ENCODE data around the gene ELMO1. TPM values are rescaled to one million over a fixed set of nuclear protein-coding genes. Genes with fewer than 3 reads are reported as not detected.
A peak's percentile ranks its signal among the peaks of the same experiment; 100 is the strongest.

The ELMO1 gene
- total RNA-seq, 1 donor from 2014 or later: 132 TPM

- POLR2A ChIA-PET: interaction anchor here (0.7 kb wide), 1 partner anchor 39 kb away, joined by 4 read pairs; no protein-coding TSS in a partner anchor
- H3K27ac Mint-ChIP-seq: no peak overlapping the region
- H3K27me3 Mint-ChIP-seq: no peaks in the 10 kb centered on the region
- H3K4me3 Mint-ChIP-seq: no peak overlapping the region
- CTCF ChIA-PET: interaction anchor here (1.1 kb wide), 1 partner anchor 13 kb away, joined by 3 read pairs; no protein-coding TSS in a partner anchor
- peaks cover 8% of the 10 kb centered on the region for H3K4me1 Mint-ChIP-seq
- intact Hi-C loops (cut with micrococcal nuclease): no loop called here
- H3K9me3 Mint-ChIP-seq: no peaks in the 10 kb centered on the region
- TF ChIP-seq CTCF (IDR thresholded peaks at IDR 0.05): no peak
- peaks cover 23% of the 10 kb centered on the region for H3K36me3 Mint-ChIP-seq (ENCODE audit: low read depth)
- ATAC-seq (ENCODE audit: low read depth) (no peak), DNase-seq (no peak)
These were observed 151.1 kb downstream of the ELMO1 start for GRCh38 chr7:37297546-37297945.

- DNase-seq: no peak
- Mint-ChIP-seq H3K9me3 (no peaks in the 10 kb centered on the region), H3K27me3 (no peaks in the 10 kb centered on the region), H3K4me3 (no peak overlapping the region), H3K4me1 (peaks cover 16% of the 10 kb centered on the region), H3K27ac (no peak overlapping the region), H3K36me3 (ENCODE audit: low read depth) (peaks cover 12% of the 10 kb centered on the region)
- ATAC-seq (ENCODE audit: low read depth): no peak
- POLR2A ChIA-PET: no interaction called here
- TF ChIP-seq CTCF (IDR thresholded peaks at IDR 0.05): no peak
- intact Hi-C loops (cut with micrococcal nuclease): no loop called here
- CTCF ChIA-PET: interaction anchor here (1.6 kb wide), 1 partner anchor 11 kb away, joined by 10 read pairs; no protein-coding TSS in a partner anchor
These were observed 153.3 kb downstream of the ELMO1 start for GRCh38 chr7:37295401-37295800.

GRCh38 chr7:37290731-37291130 is 157.9 kb downstream of the ELMO1 start:
- POLR2A ChIA-PET: interaction anchor here (0.6 kb wide), 1 partner anchor 19 kb away, joined by 3 read pairs; no protein-coding TSS in a partner anchor
- Mint-ChIP-seq H3K4me1 (peaks cover 40% of the 10 kb centered on the region), H3K4me3 (no peak overlapping the region), H3K9me3 (no peaks in the 10 kb centered on the region), H3K36me3 (ENCODE audit: low read depth) (peaks cover 4% of the 10 kb centered on the region), H3K27me3 (no peaks in the 10 kb centered on the region), H3K27ac (no peak overlapping the region)
- DNase-seq (no peak), ATAC-seq (ENCODE audit: low read depth) (no peak)
- intact Hi-C loops (cut with micrococcal nuclease): no loop called here
- TF ChIP-seq CTCF (IDR thresholded peaks at IDR 0.05): no peak
- CTCF ChIA-PET: interaction anchor here (0.5 to 1.8 kb wide), 2 partner anchors 63 to 119 kb away, joined by 3 to 4 read pairs; no protein-coding TSS in a partner anchor

GRCh38 chr7:37289781-37290180 is 158.9 kb downstream of the ELMO1 start:
- H3K4me1 Mint-ChIP-seq: peaks cover 47% of the 10 kb centered on the region

More at GRCh38 chr7:37289781-37290180, 158.9 kb downstream of the ELMO1 start:
- H3K27me3 Mint-ChIP-seq: no peaks in the 10 kb centered on the region
- intact Hi-C loops (cut with micrococcal nuclease): loop anchor here (5.0 to 10.0 kb wide), 2 partner anchors 223 to 545 kb away; no protein-coding TSS in a partner anchor
- H3K27ac Mint-ChIP-seq: peak overlapping the region; percentile 22
- no peak overlapping the region for H3K4me3 Mint-ChIP-seq
- H3K36me3 Mint-ChIP-seq (ENCODE audit: low read depth): peaks cover 4% of the 10 kb centered on the region
- DNase-seq: no peak
- TF ChIP-seq CTCF (IDR thresholded peaks at IDR 0.05): no peak
- CTCF ChIA-PET: interaction anchor here (0.7 to 1.8 kb wide), 3 partner anchors 64 to 206 kb away, joined by 3 to 4 read pairs (median 3); no protein-coding TSS in a partner anchor
- POLR2A ChIA-PET: interaction anchor here (1.1 kb wide), 1 partner anchor 157 kb away, joined by 4 read pairs; no protein-coding TSS in a partner anchor
- ATAC-seq (ENCODE audit: low read depth): no peak
- H3K9me3 Mint-ChIP-seq: no peaks in the 10 kb centered on the region

All from activated B cell treated with CpG ODN at 0.5 μM for 24 hours (primary cell).